ENCODE results near the gene KRTAP16-1.

- TF ChIP-seq CTCF (conservative IDR thresholded peaks at IDR 0.05; ENCODE audit: low read depth, low read length) (no peak), RAD21 (IDR thresholded peaks at IDR 0.05; ENCODE audit: low read length) (no peak), POLR2A (IDR thresholded peaks at IDR 0.05; ENCODE audit: low read depth, low read length) (no peak), RCOR1 (IDR thresholded peaks at IDR 0.05; ENCODE audit: insufficient replicate concordance, low read length) (no peak)
Measured at GRCh38 chr17:41328207-41328606, 19.1 kb upstream of the KRTAP16-1 start.

Measured in IMR-90 (cell line).